ENCODE results near the gene ZPR1.
"Not testable (repeated sequence)": the region's sequence is repeated elsewhere in the genome, so short reads cannot be mapped to it uniquely, and the experiment has no call there.

Gene ZPR1

DNA sequence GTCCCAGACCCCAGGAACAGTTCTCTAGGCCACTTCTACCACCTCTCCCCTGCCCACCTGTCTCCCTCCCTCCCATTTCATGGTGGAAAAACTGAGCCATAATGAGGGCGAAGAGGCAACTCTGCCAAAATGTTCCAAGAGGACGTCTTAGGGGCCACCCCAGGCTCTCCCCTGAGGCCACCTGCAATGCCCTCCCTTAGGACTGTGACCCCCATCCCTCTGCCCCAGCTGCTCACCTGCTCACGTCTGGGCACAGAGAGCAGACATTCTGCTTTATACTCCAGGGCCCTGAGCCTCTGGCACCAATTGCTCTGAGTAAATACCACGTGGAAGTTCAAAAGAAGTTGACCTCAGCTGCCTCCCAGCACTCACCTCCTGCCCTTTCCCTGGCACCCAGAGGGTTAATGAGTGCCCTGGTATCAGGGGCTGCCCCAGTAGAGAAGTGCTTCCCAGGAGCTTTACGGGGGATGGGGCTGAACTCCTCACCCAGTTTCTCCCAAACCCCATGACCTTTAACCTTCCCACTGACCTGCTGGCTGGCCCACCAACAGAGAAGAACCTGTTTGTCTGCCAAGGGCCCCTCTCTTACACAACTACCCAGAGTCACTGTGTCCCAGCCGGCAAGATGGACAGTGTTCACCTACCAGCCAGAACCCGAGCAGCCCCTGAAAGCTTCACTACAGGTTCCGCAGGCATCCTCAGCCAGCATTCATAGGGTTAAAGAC lies 4.5 kb upstream of the ZPR1 start:
- DNase-seq: no peak

DNA sequence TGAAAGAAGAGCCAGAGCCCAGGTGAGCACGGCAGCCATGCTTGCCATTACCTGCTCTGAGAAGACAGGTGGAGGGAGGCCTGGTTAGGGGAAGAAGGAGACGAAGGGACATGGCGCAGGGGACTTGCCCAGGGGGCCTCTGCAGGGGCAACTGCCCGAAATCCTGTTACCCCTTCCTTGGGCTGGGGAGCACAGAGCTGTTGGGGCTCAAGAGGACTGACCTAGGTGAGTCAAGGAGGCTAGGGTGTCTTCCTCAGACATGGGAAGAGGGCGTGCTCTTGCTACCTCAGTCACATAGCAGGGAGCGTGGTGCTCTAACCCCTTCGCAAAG lies 4.0 kb upstream of the ZPR1 start, which contains the start of gene APOA5:
TSS of gene APOA5 (minus strand) at position 67 of the 331 bp plus-strand sequence. CDS start at position 48, 19 bp downstream.
- DNase-seq: no peak

DNA sequence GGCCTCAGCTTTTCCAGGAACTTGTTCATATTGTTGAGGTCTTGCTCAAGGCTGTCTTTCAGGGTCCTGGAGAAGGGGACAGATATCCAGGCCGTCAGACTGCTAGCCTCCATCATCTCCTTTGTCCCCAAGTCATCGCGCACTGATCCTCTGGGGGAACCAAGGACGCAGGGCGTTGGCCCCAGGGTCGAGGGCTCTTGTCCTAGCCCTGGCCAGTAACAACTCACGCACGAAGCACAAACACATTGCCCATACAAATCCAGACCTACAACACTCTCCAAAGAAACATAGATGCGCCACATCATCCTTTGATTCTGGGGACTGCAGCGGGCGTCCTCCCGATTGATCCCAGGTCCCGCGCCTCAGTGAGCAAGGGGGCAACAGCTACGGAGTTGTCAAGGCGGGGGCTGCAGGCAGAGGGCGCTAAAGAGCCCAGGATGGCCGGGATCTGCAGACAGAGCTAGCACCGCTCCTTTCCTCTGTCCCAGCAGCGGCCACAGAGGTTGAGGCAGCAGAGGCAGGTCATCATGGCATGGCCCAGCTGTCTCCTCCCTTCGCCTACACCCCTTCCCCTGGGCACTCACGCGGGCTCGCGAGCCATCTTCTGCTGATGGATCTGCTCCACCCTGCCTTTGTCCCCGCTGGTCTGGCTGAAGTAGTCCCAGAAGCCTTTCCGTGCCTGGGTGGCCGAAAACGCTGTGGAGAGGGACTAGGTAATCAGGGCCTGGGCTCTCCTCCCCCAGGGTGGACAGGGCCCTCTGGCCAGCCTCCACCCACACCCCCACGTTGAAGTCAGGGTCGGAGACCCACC lies 3.4 kb upstream of the ZPR1 start:
- DNase-seq: peak; percentile 74

DNA sequence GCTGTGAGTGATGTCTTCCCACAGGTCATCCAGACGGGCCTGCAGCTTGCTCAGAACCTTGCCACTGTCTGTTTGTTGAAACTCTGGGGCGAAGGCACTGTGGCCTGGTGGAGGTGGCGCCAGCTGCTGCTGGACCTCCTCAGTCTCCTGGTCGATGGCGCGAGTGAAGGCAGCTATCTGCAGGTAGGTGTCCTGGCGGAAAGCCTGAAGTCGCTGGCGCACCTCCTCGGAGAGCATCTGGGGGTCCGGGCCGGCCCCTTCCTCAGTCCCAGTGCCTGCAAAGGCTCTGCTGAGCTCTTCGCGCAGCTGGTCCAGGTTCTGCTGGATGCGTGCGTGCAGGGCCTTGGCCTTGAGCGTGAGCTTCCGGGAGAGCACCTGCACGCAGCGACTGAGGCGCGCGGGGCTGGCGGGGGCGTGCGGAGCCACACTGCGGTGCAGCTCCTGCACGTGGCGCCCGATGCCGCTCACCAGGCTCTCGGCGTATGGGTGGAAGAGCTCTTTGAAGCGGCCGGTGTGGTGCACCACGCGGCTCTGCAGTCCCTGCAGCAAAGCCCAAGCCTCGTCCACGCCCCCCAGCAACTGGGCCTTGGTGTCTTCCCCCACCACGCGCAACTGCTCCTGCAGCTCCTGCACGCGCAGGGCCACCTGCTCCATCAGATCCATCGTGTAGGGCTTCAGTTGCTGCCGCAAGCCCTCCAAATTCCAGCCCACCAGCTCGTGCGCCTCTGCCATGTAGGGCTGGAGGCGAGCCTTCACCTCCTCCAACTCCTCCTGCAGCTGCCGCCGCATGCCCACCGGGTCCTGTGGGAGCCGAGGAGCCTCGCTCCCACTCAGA lies 2.6 kb upstream of the ZPR1 start:
- DNase-seq: no peak

DNA sequence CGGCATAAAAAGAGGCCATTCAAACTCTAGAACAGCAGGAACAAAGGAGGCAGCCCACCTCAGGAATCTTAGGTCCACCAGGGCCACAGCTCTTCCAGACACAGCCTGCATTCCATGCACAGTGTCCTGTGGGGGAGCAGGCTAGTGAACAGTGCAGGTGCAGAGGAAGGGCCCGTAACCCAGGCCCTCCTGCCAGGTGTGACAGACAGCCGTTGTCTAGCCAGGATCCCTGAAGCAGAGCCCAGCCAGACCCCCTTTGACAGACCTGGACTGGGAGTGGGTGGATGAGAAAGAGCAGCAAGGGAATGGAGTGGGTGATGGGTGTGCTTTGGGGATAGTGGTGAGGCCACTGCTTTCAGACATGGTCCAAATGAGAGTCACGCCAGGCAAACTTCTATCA lies 1.2 kb upstream of the ZPR1 start:
- DNase-seq: no peak

DNA sequence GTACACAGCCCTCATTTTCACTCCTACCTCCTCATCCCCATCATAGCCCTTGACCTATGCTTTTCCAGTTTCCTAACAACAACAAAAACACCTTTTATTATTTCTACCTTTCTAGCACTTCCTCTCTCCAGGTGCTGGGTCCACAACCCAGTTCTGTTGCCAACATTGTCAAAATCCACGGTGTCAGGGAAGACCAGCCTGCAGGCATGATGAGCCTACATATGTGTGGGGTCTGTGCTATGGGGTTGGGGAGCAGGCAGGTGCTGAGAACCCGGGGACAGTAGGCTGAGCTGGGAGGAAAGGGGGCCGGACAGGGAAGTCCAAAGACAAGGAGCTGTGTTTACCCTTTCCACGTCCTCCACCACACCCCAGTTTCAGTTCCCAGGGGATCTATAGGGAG lies 711 bp upstream of the ZPR1 start:
- no peak for DNase-seq

DNA sequence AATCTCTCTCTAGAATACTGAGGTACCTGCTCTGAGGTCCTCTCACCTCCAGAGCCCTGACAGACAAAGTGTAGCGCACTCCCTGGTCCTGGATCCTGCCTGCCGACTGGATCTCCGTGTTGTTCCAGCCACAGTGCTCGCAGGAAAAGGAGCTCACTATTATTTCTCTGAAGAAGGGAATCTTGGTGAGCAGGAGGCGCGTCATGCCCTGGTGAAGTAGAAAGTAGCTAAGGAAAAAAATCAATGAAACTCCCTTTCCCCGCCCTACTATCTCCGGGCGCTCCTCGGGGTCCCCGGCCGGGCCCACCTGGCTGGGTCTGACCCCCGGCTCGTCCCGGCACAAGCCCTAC lies 412 bp downstream of the ZPR1 start:
- no peak for DNase-seq

DNA sequence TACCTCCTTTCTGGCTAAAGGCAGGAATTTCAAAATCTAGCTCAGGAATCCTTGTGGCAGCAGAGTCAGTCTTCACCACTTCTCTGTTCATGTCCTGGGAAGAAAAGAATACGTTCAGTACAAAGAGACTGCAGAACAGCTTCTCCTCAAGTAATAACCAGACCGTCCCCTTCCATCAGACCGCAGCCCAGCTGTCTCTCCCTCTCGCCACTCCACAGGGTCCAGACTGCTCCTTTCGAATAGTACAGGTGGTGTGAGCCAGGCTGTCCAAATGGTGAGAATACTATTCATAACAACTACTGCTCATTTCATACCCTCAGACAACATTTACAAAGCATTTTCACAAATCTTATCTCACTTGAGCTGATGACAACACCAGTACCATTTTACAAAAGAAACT lies 857 bp downstream of the ZPR1 start:
- DNase-seq: no peak

DNA sequence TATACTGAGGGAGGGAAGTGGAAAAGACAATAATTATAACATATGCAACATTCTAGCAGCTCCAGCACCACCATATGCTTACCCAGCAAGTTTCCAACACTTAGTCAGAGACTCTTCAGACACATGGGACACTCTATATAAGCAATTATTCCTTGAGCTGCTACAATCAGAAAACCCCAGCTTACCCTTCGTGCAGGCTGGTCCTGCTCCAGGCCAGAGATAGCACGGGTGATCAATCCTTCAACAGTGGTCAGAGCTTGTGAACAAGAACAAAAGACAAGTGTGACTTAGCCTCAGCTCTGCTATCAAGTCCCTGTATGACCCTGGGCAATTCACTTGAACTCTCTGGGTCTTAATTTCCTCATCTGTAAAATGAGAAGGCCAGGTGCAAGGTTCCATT lies 1.5 kb downstream of the ZPR1 start:
- no peak for DNase-seq

DNA sequence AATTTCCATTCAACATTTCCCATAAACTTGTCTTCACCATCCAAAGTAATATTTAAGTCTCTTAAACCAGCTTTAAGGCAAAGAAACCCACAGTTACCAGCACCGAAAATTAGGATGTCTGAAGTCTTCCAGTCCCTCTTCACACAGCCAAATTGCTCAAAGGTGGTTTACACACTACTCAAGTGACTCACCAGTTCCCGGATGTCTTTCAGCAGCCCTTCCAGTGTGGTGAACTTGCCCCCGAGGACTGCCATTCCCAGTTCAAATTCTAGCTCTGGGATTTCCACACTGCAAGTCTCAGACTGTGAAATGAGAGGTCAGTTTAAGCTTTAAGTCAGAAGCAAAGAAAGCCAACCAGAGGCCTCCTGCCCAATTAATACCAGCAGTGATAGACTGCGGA lies 5.1 kb downstream of the ZPR1 start:
- no peak for DNase-seq

DNA sequence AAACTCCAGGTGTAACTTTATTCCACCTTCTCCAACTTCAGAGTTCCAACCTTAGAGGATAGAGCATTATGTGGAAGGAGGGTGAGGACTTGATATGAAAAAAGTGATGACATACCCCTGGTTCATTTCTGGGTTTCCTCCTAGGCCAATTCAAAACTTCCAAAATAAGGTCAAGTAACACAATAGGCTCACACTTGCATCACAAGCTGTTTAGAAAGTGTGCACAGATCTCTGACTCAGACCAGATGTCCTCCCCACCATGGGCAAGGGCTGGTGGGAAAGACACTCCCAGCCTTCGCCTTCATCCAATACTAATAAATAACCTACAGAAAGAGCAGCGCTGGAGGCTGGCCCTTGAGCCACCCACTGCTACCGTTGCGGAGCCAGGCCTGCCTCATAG lies 9.3 kb downstream of the ZPR1 start:
- no peak for DNase-seq

DNA sequence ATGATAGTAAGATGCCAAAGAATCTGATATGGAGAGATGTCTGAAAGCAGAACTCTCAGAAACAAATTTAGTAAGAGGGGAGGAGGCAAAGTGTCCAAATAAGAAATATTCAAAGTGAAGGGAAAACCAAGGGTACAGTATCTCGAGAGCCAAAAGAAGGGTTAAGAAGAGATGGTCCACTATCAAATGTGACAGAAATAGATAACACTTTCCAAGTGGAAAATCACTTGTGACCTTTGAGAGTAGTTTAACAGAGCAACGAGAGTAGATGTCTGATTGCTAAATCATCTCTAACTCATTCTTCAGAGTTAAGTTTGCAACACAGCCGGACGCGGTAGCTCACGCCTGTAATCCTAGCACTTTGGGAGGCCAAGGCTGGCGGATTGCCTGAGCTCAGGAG lies 10.8 kb downstream of the ZPR1 start:
- no peak for DNase-seq

DNA sequence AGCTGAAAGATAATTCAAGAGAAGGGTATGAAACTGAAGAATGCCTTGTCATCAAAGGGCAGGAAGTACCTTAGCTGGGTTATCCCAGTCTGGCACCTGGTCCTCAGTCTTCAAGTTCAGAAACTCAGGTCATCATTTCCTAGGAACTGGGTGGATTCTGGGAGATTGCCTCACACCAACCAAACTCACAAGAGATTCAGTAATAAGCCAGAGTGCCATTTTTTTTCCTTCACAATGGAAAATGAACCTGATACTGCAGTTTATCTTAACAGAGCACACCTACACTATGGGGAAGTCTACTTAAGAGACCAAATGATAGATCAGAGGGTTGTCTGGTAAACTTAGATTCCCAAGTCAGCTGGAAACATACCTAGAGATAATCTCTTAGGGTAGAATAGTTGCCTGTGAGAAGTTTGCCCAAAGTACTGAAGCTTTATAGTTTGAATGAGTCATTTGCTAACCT lies 11.3 kb downstream of the ZPR1 start:
- no peak for DNase-seq

DNA sequence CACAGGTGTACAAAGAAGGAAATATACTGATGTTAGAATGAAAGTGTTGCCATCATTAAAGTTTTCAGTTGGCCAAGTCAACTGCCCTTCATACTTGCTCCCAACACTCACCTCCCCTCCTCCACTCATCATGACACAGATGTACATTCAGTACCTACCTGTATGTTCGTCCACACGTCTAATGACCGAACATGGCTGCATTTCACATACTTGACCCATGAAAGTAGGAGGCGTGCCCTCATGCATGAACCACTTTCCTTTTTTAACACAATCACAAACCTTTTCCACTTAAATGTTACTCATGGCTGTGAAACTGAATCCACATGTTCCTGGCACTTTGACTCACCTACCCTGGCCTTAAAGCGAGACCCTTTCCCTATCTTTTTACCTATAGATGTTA lies 11.8 kb downstream of the ZPR1 start:
- no peak for DNase-seq

DNA sequence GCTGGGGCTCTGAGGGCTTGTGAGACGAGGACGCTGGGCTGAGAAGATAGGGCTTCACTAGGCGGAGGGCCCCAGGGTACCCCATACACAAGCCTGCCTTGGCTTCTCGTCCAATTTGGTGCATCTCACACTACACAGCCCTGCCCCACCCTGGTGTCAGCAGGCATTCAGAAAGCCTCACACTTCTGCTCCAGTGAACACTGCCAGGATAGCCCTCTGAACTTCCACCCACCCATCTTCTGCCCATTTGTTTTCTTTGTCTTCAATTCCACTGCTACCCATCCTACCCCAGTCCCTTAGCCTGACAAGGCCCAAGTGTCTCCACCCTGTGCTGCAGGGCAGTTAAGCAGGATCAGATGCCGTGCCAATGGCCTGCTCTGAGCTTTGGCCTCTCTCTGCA lies 13.2 kb downstream of the ZPR1 start:
- DNase-seq: no peak

DNA sequence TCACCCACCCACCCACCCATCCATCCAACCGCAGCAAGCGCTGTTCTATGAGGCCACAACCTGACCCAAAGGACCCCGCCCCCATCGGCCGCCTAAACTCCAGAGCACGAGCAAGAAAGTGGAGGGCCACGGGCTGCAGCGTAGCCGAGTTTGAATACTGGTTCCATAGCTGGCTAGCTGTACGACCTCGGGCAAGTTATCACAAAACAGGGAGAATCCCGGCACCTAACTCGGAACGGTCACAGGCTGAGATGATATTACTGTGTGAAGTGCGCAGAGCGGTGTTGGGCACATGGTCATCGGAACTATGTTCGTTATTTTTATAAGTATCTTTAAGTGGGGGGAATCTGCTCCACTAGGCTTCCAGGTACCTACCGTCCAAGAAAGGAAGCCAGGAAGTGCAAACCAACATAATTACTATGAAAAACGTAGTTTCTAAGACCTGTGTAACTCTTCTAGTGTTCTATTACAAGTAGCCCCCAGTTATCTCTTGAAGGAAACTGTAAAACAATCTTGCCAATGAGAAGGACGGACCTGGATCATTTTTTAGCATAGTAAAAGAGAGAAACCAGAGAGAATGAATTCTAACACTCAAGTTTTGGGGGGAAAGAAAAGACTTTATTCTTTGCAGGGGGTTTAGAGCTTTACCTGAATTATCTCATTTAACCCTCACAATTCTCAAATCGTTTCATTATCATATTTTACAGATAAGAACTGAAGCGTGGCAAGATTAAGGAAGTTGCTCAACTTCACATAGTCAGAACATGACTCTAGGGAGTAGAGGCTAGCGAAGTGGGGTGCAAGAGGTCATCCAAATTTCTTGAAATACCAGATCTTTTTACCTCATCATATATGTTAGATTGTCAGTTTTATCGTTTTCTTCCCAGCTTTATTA lies 14.4 kb downstream of the ZPR1 start:
- DNase-seq: no peak

DNA sequence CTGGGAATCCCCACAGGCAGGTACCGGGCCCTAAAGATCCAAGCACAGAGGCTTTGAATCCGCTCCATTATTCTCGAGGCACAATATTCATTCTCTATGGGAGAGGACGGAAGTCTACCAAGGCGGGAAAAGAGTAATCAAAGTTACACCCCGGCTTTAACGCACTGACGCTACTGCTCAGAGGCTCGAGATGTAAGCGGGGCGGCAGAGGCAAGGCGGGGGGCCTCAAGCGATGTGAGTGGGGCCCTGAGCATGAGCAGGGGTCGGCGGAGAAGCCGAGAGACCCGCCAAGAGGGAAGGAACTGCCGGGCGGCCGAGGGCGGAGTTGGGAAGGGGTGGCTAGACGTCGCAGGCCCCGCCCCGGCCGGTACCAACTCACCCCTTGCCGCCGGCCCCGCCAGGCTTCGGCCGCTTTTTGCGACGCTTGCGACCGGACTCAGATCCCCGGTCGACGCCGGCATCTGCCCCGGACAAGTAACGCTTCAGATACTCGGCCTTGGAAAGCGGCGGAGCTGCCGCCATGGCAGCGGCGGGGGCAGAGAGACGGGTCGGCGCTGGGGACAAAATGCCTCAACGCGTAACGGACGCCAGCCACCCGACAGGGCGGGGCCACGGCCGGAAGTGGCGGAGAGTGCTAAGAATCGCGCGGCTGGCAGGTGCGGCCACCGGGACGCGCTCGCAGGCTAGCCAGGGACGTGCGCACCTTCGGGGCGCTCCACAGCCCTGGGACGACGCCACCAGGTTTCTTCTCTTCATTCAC lies 15.2 kb downstream of the ZPR1 start, which contains the start of gene BUD13:
TSS of gene BUD13 (minus strand) at position 545 of the 760 bp plus-strand sequence. CDS start at position 522, 23 bp downstream.
- peak; percentile 91 for DNase-seq

DNA sequence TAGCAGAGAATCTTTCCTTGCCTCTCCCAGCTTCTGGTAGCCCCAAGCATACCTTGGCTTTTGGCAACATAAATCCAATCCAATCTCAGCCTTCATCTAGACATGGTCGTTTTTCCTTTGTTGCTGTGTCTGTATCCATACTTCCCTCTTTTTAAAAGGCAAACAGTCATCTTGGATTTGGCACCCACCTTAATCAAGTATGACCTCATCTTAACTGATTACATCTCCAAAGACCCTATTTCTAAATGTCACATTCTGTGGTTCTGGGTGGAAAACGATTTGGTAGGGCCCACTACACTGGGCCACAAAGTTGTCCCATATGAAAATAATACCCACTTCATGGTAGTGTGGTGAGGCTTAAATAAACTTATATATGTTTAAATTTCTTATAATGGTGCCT lies 15.9 kb downstream of the ZPR1 start:
- DNase-seq: no peak

DNA sequence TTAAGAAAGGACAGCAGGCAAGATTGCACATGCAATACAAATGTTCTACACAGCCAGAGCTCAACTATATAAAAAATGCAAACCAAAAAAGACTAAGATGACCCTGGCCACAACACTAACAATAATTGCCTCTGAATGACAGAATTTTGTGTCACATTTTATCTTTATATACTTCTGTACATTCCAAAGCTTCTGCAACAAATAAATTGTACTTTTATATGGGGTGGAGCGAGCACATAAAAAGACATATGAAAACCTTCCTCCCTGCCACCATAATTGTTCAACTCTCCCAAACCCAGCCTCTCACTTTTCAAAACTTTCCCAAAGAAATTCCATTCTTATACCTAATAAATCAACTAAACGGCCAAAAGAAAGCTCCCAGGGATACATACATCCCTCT lies 25.7 kb downstream of the ZPR1 start:
- DNase-seq: no peak

DNA sequence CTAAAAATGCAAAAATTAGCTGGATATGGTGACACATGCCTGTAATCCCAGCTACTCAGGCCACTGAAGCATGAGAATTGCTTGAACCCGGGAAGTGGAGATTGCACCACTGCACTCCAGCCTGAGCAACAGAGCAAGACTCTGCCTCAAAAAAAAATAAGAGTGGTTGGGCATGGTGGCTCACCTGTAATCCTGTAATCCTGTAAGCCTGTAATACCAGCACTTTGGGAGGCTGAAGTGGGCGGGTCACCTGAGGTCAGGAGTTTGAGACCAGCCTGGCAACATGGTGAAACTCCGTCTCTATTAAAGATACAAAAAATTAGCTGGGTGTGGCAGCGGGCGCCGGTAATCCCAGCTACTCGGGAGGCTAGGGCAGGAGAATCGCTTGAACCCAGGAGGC lies 31.8 kb downstream of the ZPR1 start:
- not testable (repeated sequence) for DNase-seq

DNA sequence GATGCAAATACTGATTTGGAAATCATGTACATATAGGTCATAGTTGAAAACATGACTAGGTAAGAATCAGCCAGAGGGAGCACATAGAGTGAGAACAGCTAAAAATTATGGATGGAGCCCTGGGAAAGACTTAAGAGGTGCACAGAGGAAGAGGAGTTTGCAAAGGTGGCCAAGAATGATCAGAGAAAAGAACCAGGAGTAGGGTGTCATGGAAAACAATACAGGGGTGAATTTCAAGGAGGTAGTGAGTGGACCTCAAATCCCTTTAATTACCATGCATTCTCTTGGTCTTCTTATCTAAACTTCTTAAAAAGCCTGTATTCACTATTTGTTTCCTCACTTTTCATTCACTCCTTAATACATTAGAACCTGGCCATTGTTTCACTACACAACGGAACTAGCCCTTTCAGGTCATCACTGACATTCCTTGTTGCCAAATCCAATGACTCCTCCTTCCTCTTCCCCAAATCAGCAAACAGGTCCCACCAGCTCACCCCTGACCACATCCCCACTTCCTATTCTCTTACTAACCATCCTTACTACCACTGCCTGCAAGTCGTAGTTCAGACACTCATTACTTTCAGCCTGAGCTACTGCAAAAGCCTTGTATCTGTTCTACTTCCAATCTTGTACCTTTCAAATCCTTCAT lies 37.6 kb downstream of the ZPR1 start:
- DNase-seq: no peak

Measured in NCI-H774 (cell line).